Thyroid gland (tissue), 4 donors: Measurements from ENCODE around the gene NCAN. TPM values are rescaled to one million over a fixed set of nuclear protein-coding genes. Genes with fewer than 3 reads are reported as not detected.

ENCODE experiments used
- DNase-seq, 2 donors: peaks; one replicate each; pipeline ENCODE4 v3.0.0-alpha.2; 2019
- H3K27ac ChIP-seq, 3 donors: fragments of 200-600 bp; sonication (generic); 1 replicate in 2 of 3; 2 replicates in 1 of 3; pipeline ENCODE4 v1.5.1; 2016 to 2019; ENCODE audit warnings: mild to moderate bottlenecking in 1 of 3, moderate library complexity in 1 of 3
- H3K27me3 ChIP-seq: fragments of 200-600 bp; sonication (generic); one replicate; pipeline ENCODE4 v1.5.1; 2019
- H3K36me3 ChIP-seq, 2 donors: fragments of 200-600 bp; sonication (generic); one replicate each; pipeline ENCODE4 v1.5.1; 2016 to 2019
- H3K4me1 ChIP-seq, 2 donors: fragments of 200-600 bp; sonication (generic); one replicate each; pipeline ENCODE4 v1.5.1; 2017 to 2019
- H3K4me3 ChIP-seq, 3 donors: fragments of 200-600 bp; sonication (generic); replicated peaks in 1 of 3; 1 replicate in 2 of 3; 2 replicates in 1 of 3; pipeline ENCODE4 v1.5.1; 2016; ENCODE audit warnings: mild to moderate bottlenecking in 1 of 3
- H3K9me3 ChIP-seq: fragments of 200-600 bp; sonication (generic); one replicate; pipeline ENCODE4 v1.5.1; 2017
- CTCF ChIP-seq, 6 experiments: fragments of 200-600 bp in 3 of 6; fragments of 450-650 bp in 3 of 6; sonication (generic) in 3 of 6; IDR thresholded peaks; one replicate each; pipeline ENCODE4 v1.5.1; 2016 to 2019; ENCODE audit warnings: antibody characterized with exemption in 6 of 6, mild to moderate bottlenecking in 2 of 6, inconsistent platforms in 1 of 6, moderate library complexity in 1 of 6
- POLR2A ChIP-seq, 2 donors: fragments of 450-650 bp; IDR thresholded peaks; one replicate each; pipeline ENCODE4 v1.6.1; 2017; ENCODE audit warnings: antibody characterized with exemption in 2 of 2, mild to moderate bottlenecking in 2 of 2, moderate library complexity in 1 of 2
- WGBS, 2 donors: methylation state at CpG; one replicate each; pipeline ENCODE4 v1.1.5; 2017; 5-methylcytosine and 5-hydroxymethylcytosine counted together
- intact Hi-C: fragments of 100-400 bp; cut with DNase I; formaldehyde crosslinking; loops from one replicate; pipeline ENCODE4 v1.15.1; 2023
- total RNA-seq, 4 donors: library from RNA; depleted of rRNA; stranded (reverse); fragments of >200 nt; gene quantifications; one replicate each; pipeline ENCODE4 v1.2.3, GENCODE V29; 2016

NCAN gene
- total RNA-seq, 4 donors from 2014 or later, result 0.44 TPM; not detected in 3

- DNase-seq, result peak; percentile 84 to 86
- H3K36me3 ChIP-seq, result peaks cover 0 to 6% of the 10 kb centered on the region in 2 donors
- intact Hi-C loops, result no loop called here
- H3K4me1 ChIP-seq, result peaks cover 8 to 22% of the 10 kb centered on the region in 2 donors
- H3K27me3 ChIP-seq, result no peaks in the 10 kb centered on the region
- no peak overlapping the region for H3K4me3 ChIP-seq
- H3K27ac ChIP-seq, result no peak overlapping the region
- WGBS, 2 donors, result 39 to 41% methylated on average over 14 of the region's 14 CpGs
- H3K9me3 ChIP-seq, result no peaks in the 10 kb centered on the region
- TF ChIP-seq POLR2A (IDR thresholded peaks at IDR 0.05) (no peak), CTCF (IDR thresholded peaks at IDR 0.05) (no peak)
These were observed 6.0 kb upstream of the NCAN start for GRCh38 chr19:19205416-19206410.

- peaks cover 8 to 19% of the 10 kb centered on the region in 2 donors for H3K4me1 ChIP-seq
- H3K27me3 ChIP-seq, result peaks cover 5% of the 10 kb centered on the region
- DNase-seq, result no peak
- H3K4me3 ChIP-seq, result no peak overlapping the region
- H3K9me3 ChIP-seq, result no peaks in the 10 kb centered on the region
- H3K27ac ChIP-seq, result no peak overlapping the region
- TF ChIP-seq CTCF (IDR thresholded peaks at IDR 0.05) (no peak), POLR2A (IDR thresholded peaks at IDR 0.05) (no peak)
- no peaks in the 10 kb centered on the region for H3K36me3 ChIP-seq
- 77% methylated on average over 5 of the region's 5 CpGs for WGBS, 2 donors
- intact Hi-C loops, result no loop called here
These were observed 4.8 kb upstream of the NCAN start for GRCh38 chr19:19206938-19207337.

GRCh38 chr19:19207637-19208572 lies 3.9 kb upstream of the NCAN start:
- no peak for DNase-seq
- 54 to 75% methylated on average over 4 to 8 of the region's 8 CpGs for whole genome bisulfite sequencing, 2 donors
- Histone ChIP-seq H3K9me3 (no peaks in the 10 kb centered on the region), H3K4me1 (peaks cover under 1 to 9% of the 10 kb centered on the region in 2 donors), H3K27ac (no peak overlapping the region), H3K27me3 (peaks cover 5% of the 10 kb centered on the region), H3K4me3 (no peak overlapping the region), H3K36me3 (no peaks in the 10 kb centered on the region)
- no peak for TF ChIP-seq POLR2A (IDR thresholded peaks at IDR 0.05)
- no peak for TF ChIP-seq CTCF (IDR thresholded peaks at IDR 0.05)
- intact Hi-C loops, result no loop called here

GRCh38 chr19:19209372-19209771 lies 2.4 kb upstream of the NCAN start:
- peaks cover 5% of the 10 kb centered on the region for H3K27me3 ChIP-seq
- no peak for DNase-seq
- H3K9me3 ChIP-seq, result no peaks in the 10 kb centered on the region
- intact Hi-C loops, result no loop called here
- H3K4me1 ChIP-seq, result peaks cover 0 to 9% of the 10 kb centered on the region in 2 donors
- WGBS, 2 donors, result 42 to 43% methylated on average over 9 of the region's 9 CpGs
- no peaks in the 10 kb centered on the region for H3K36me3 ChIP-seq
- TF ChIP-seq POLR2A (IDR thresholded peaks at IDR 0.05), result no peak
- no peak for TF ChIP-seq CTCF (IDR thresholded peaks at IDR 0.05)
- no peak overlapping the region for H3K27ac ChIP-seq
- H3K4me3 ChIP-seq, result no peak overlapping the region
